A549 (cell line): Measurements from ENCODE around the gene YIF1B. TPM values are rescaled to one million over a fixed set of nuclear protein-coding genes. Genes with fewer than 3 reads are reported as not detected.

Experiments
- ATAC-seq, 2 experiments: fragments of 200-7000 bp in 1 of 2; fragments of >200 bp in 1 of 2; cut with Nextera tagmentation in 1 of 2; cut with Tn5 transposase in 1 of 2; 3 replicates each; pipeline versions ENCODE4 v1.8.0 to v1.9.1; 2018 to 2020; ENCODE audit warnings: mild to moderate bottlenecking in 1 of 2, moderate library complexity in 1 of 2
- CTCF ChIA-PET: fragments of 300-600 bp; sonication (Branson Sonifier 250); formaldehyde crosslinking; extraction: SDS; loops from one replicate; lab custom pipeline; 2021; ENCODE audit warnings: antibody characterized with exemption, inconsistent platforms; lab: Yijun Ruan, JAX
- POLR2A ChIA-PET: fragments of 350-600 bp; formaldehyde crosslinking; extraction: SDS; loops from one replicate; lab custom pipeline; 2021; ENCODE audit warnings: antibody characterized with exemption, inconsistent platforms; lab: Yijun Ruan, JAX
- DNase-seq, 2 experiments: peaks; one replicate each; pipeline versions ENCODE4 v3.0.0 to v3.0.0-alpha.2; 2011 to 2016; ENCODE audit warnings: low read depth in 1 of 2, low spot score in 1 of 2
- FAIRE-seq: peaks from 2 replicates; lab custom pipeline; 2011; peaks lifted over from hg19 to GRCh38; lab: Jason Lieb, UNC
- H3K27ac ChIP-seq, 2 experiments: fragments of >200 bp; sonication (Bioruptor Twin); formaldehyde crosslinking; 3 replicates each; pipeline ENCODE4 v1.5.1; 2016 to 2017
- H3K4me1 ChIP-seq: fragments of >200 bp; sonication (Bioruptor Twin); formaldehyde crosslinking; 3 replicates; pipeline ENCODE4 v1.6.1; 2016
- H3K4me2 ChIP-seq: fragments of >200 bp; sonication (Bioruptor Twin); formaldehyde crosslinking; 3 replicates; pipeline ENCODE4 v1.6.1; 2016
- H3K4me3 ChIP-seq: fragments of >200 bp; sonication (Bioruptor Twin); formaldehyde crosslinking; 3 replicates; pipeline ENCODE4 v1.5.1; 2016
- H3K9me3 ChIP-seq: fragments of >200 bp; sonication (Bioruptor Twin); formaldehyde crosslinking; 3 replicates; pipeline ENCODE4 v1.6.1; 2016
- CBX8 ChIP-seq: fragments of 200-600 bp; sonication (generic); IDR thresholded peaks from 2 replicates; pipeline ENCODE4 v1.6.1; 2016
- CHD2 ChIP-seq: fragments of 150-350 bp; IDR thresholded peaks from 2 replicates; pipeline ENCODE4 v1.6.1; 2014; ENCODE audit warnings: low read length; ENCODE audit not compliant: partially characterized antibody
- CHD4 ChIP-seq: fragments of 200-600 bp; sonication (generic); IDR thresholded peaks from 2 replicates; pipeline ENCODE4 v1.6.1; 2016; ENCODE audit warnings: antibody characterized with exemption, mild to moderate bottlenecking, borderline replicate concordance
- EHF ChIP-seq: fragments of 250-450 bp; sonication (Bioruptor Pico); IDR thresholded peaks from 2 replicates; pipeline ENCODE4 v1.5.0; 2020; ENCODE audit warnings: mild to moderate bottlenecking
- ESRRA ChIP-seq: fragments of 150-350 bp; IDR thresholded peaks from 2 replicates; pipeline ENCODE4 v1.6.1; 2014; ENCODE audit warnings: mild to moderate bottlenecking, low read length, borderline replicate concordance
- FOSB ChIP-seq: fragments of 250-450 bp; sonication (Bioruptor Pico); IDR thresholded peaks from 2 replicates; pipeline ENCODE4 v1.5.0; 2020; ENCODE audit warnings: mild to moderate bottlenecking, moderate library complexity
- FOXS1 ChIP-seq: fragments of 250-450 bp; sonication (Bioruptor Pico); IDR thresholded peaks from 2 replicates; pipeline ENCODE4 v1.5.0; 2020; ENCODE audit warnings: mild to moderate bottlenecking, moderate library complexity
- GATA3 ChIP-seq: IDR thresholded peaks from 2 replicates; pipeline ENCODE4 v1.6.1; 2012; ENCODE audit warnings: borderline replicate concordance
- HOXA7 ChIP-seq: fragments of 250-450 bp; sonication (Bioruptor Pico); IDR thresholded peaks from 2 replicates; pipeline ENCODE4 v1.5.0; 2020; ENCODE audit warnings: mild to moderate bottlenecking, moderate library complexity
- HOXB5 ChIP-seq: fragments of 250-450 bp; sonication (Bioruptor Pico); IDR thresholded peaks from 2 replicates; pipeline ENCODE4 v1.5.0; 2020; ENCODE audit warnings: mild to moderate bottlenecking, moderate library complexity
- NR3C1 ChIP-seq: fragments of >200 bp; sonication (Bioruptor Twin); formaldehyde crosslinking; IDR thresholded peaks from 3 replicates; pipeline ENCODE4 v1.6.1; 2017
- PHF8 ChIP-seq: fragments of 200-600 bp; sonication (generic); IDR thresholded peaks from 2 replicates; pipeline ENCODE4 v1.6.1; 2016; ENCODE audit warnings: low read depth, mild to moderate bottlenecking, antibody characterized with exemption, moderate library complexity, borderline replicate concordance
- POLR2A ChIP-seq: IDR thresholded peaks from 2 replicates; pipeline ENCODE4 v1.6.1; 2012; ENCODE audit warnings: mild to moderate bottlenecking, low read length
- POLR2AphosphoS2 ChIP-seq: conservative IDR thresholded peaks from 2 replicates; pipeline ENCODE4 v1.6.1; 2012; ENCODE audit warnings: low read length, improper control_type of control experiment, inconsistent platforms
- RAD21 ChIP-seq, 2 experiments: fragments of >200 bp in 1 of 2; sonication (Bioruptor Twin) in 1 of 2; formaldehyde crosslinking in 1 of 2; IDR thresholded peaks in 1 of 2; conservative IDR thresholded peaks in 1 of 2; 2 replicates in 1 of 2; 3 replicates in 1 of 2; pipeline ENCODE4 v1.6.1; 2012 to 2018; ENCODE audit warnings: inconsistent platforms in 1 of 2
- RFX5 ChIP-seq: fragments of 450-650 bp; IDR thresholded peaks from 2 replicates; pipeline ENCODE4 v1.7.1; 2014; ENCODE audit warnings: antibody characterized with exemption, mild to moderate bottlenecking, moderate library complexity
- TP53 ChIP-seq: fragments of 250-450 bp; sonication (Bioruptor Pico); IDR thresholded peaks from 2 replicates; pipeline ENCODE4 v1.5.0; 2021; ENCODE audit warnings: mild to moderate bottlenecking, moderate library complexity
- WGBS: methylation state at CpG from one replicate; pipeline ENCODE4 v1.1.6; 2017; ENCODE audit errors: missing lambda C conversion rate; 5-methylcytosine and 5-hydroxymethylcytosine counted together
- polyA plus RNA-seq, 4 experiments: library from polyadenylated mRNA; depleted of rRNA in 3 of 4; stranded (reverse); fragments of >200 nt; fragmentation: RNase III in 1 of 4; extraction: RNeasy Plus Mini Kit Qiagen cat#74134 plus additional on column Dnase treatment in 1 of 4; gene quantifications; 2 replicates in 3 of 4; 3 replicates in 1 of 4; pipeline ENCODE4 v1.2.3, GENCODE V29; 2011 to 2017
- TF ChIP-seq, protein P1 (sequence below): fragments of 150-350 bp; IDR thresholded peaks from 2 replicates; pipeline ENCODE4 v1.6.1; 2014; ENCODE audit warnings: low read depth, mild to moderate bottlenecking, low read length
- TF ChIP-seq, protein P2 (sequence below): fragments of 450-650 bp; IDR thresholded peaks from 2 replicates; pipeline ENCODE4 v1.6.1; 2014; ENCODE audit warnings: antibody characterized with exemption
- TF ChIP-seq, protein P3 (sequence below): fragments of 250-450 bp; sonication (Bioruptor Pico); IDR thresholded peaks from 2 replicates; pipeline ENCODE4 v1.5.0; 2021; ENCODE audit warnings: mild to moderate bottlenecking, moderate library complexity, borderline replicate concordance

The YIF1B gene
- polyA plus RNA-seq, 2 of the 4 experiments (the other 2 are of a cell fraction): 75.5 to 100 TPM

DNA sequence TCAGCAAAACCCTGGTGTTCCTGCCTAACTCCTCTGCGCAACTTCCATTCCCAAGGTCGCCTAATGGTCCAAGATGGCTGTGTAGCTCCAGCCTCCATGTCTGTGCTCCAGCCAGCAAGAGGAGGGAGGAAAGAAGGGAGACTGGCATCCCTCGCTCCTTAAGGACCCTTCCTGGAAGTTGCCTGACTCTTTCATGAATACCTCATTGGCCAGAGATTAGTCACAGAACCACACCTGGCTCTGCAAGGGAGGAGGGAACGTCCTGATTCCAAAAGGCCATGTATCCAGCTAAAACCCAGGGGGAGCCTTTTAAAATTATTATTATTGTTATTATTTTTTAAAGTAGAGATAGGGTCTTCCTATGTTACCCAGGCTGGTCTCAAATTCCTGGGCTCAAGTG is 8.7 kb upstream of the YIF1B start:
- FAIRE-seq (peak; percentile 13), DNase-seq (no peak), ATAC-seq (no peak)
- no peak overlapping the region for H3K4me3 ChIP-seq
- 75% methylated on average over 4 of the region's 4 CpGs for WGBS
- CTCF ChIA-PET: interaction anchor here (4.3 to 20.5 kb wide), 2 partner anchors 11 to 79 kb away, joined by 28 to 1052 read pairs; partner anchors contain the start of genes CATSPERG and PPP1R14A
- H3K4me2 ChIP-seq: no peak overlapping the region
- H3K27ac ChIP-seq: no peak overlapping the region
- TF ChIP-seq CHD2 (no peak), HOXA7 (CRISPR knock-in tag) (no peak), POLR2A (no peak), CBX8 (no peak)
- POLR2A ChIA-PET: no interaction called here
- H3K4me1 ChIP-seq: 0 out of 3 replicates have a peak, but pooled peaks cover 3% of the 10 kb centered on the region
- no peaks in the 10 kb centered on the region for H3K9me3 ChIP-seq

DNA sequence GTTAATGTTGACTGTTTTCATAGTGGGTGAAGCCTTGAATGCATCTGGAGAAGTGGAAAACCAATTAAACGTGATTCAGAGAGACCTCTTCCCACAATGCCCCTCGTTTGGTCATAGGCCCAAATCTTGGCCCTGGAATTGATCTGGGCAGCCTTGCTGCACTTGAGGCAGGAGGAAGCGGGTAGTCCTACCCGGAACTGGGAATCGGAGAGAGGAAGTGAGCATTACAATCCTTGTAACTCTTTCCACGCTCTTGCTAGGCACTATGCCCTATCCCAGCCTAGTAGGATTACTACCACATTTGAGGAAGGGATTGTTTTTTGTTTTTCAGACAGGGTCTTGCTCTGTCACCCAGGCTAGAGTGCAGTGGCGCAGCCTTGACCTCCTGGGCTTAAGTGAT is 7.5 kb upstream of the YIF1B start:
- Histone ChIP-seq H3K4me3 (no peak overlapping the region), H3K4me1 (0 out of 3 replicates have a peak, but pooled peaks cover 3% of the 10 kb centered on the region), H3K4me2 (no peak overlapping the region), H3K9me3 (no peaks in the 10 kb centered on the region), H3K27ac (no peak overlapping the region)
- ATAC-seq (no peak), FAIRE-seq (no peak), DNase-seq (no peak)
- TF ChIP-seq FOXS1 (CRISPR knock-in tag) (no peak), FOSB (no peak), PHF8 (no peak), TP53 (CRISPR knock-in tag) (no peak), CHD2 (no peak), RAD21 (conservative IDR thresholded peaks at IDR 0.05 in 1 of 2, IDR thresholded peaks at IDR 0.05 in 1 of 2) (no peak), HOXB5 (CRISPR knock-in tag) (no peak), EHF (CRISPR knock-in tag) (no peak), NR3C1 (no peak), CHD4 (no peak), GATA3 (no peak), POLR2A (no peak), POLR2AphosphoS2 (no peak), ESRRA (no peak), RFX5 (no peak)
- TF ChIP-seq, protein P1, sequence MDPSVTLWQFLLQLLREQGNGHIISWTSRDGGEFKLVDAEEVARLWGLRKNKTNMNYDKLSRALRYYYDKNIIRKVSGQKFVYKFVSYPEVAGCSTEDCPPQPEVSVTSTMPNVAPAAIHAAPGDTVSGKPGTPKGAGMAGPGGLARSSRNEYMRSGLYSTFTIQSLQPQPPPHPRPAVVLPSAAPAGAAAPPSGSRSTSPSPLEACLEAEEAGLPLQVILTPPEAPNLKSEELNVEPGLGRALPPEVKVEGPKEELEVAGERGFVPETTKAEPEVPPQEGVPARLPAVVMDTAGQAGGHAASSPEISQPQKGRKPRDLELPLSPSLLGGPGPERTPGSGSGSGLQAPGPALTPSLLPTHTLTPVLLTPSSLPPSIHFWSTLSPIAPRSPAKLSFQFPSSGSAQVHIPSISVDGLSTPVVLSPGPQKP: no peak
- TF ChIP-seq, protein P2, sequence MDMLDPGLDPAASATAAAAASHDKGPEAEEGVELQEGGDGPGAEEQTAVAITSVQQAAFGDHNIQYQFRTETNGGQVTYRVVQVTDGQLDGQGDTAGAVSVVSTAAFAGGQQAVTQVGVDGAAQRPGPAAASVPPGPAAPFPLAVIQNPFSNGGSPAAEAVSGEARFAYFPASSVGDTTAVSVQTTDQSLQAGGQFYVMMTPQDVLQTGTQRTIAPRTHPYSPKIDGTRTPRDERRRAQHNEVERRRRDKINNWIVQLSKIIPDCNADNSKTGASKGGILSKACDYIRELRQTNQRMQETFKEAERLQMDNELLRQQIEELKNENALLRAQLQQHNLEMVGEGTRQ: no peak
- TF ChIP-seq, protein P3, sequence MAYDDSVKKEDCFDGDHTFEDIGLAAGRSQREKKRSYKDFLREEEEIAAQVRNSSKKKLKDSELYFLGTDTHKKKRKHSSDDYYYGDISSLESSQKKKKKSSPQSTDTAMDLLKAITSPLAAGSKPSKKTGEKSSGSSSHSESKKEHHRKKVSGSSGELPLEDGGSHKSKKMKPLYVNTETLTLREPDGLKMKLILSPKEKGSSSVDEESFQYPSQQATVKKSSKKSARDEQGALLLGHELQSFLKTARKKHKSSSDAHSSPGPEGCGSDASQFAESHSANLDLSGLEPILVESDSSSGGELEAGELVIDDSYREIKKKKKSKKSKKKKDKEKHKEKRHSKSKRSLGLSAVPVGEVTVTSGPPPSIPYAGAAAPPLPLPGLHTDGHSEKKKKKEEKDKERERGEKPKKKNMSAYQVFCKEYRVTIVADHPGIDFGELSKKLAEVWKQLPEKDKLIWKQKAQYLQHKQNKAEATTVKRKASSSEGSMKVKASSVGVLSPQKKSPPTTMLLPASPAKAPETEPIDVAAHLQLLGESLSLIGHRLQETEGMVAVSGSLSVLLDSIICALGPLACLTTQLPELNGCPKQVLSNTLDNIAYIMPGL (CRISPR knock-in tag): no peak
- WGBS: 70% methylated on average over 7 of the region's 7 CpGs
- CTCF ChIA-PET: interaction anchor here (2.0 to 20.5 kb wide), 4 partner anchors 11 to 421 kb away, joined by 6 to 1052 read pairs (median 48); partner anchors contain the start of genes CATSPERG and PPP1R14A
- POLR2A ChIA-PET: no interaction called here
